ENCODE data around the gene ZFYVE9. TPM values are rescaled to one million over a fixed set of nuclear protein-coding genes. Genes with fewer than 3 reads are reported as not detected.

Gene ZFYVE9
- total and polyA plus RNA-seq, 2 experiments from 2014 or later: 5.4 to 27.3 TPM

GRCh38 chr1:52191395-52191965 lies 49.6 kb downstream of the ZFYVE9 start (continued):
- TF ChIP-seq ZNF331 (CRISPR knock-in tag; IDR thresholded peaks at IDR 0.05; ENCODE audit: low read depth) (no peak), NANOG (IDR thresholded peaks at IDR 0.05; ENCODE audit: borderline replicate concordance) (no peak), EZH2phosphoT487 (IDR thresholded peaks at IDR 0.05; ENCODE audit: unreplicated experiment) (no peak), CREB1 (CRISPR knock-in tag; IDR thresholded peaks at IDR 0.05; ENCODE audit: low read depth) (no peak), REST (IDR thresholded peaks at IDR 0.05; ENCODE audit: unreplicated experiment) (no peak), JUNB (IDR thresholded peaks at IDR 0.05; ENCODE audit: unreplicated experiment) (no peak)

GRCh38 chr1:52192024-52192423 lies 50.1 kb downstream of the ZFYVE9 start:
- Histone ChIP-seq H3F3A (replicated peaks; ENCODE audit: low read depth) (no peaks in the 10 kb centered on the region), H3K4me3 (no peak overlapping the region), H3K79me2 (replicated peaks; ENCODE audit: insufficient read depth) (peaks cover 3% of the 10 kb centered on the region), H3K9me2 (ENCODE audit: insufficient read depth) (no peaks in the 10 kb centered on the region), H3K4me2 (no peak overlapping the region), H3K4me1 (ENCODE audit: insufficient read depth) (no peaks in the 10 kb centered on the region), H3K27me3 (ENCODE audit: insufficient read depth) (no peaks in the 10 kb centered on the region), H3K36me3 (ENCODE audit: insufficient read depth) (no peaks in the 10 kb centered on the region), H3K27ac (ENCODE audit: low read depth) (no peak overlapping the region), H2AFZ (no peak overlapping the region), H4K20me1 (replicated peaks; ENCODE audit: insufficient read depth) (peaks cover 12% of the 10 kb centered on the region; the same call in 1 of the 2 replicates)
- Mint-ChIP-seq H3K4me1 (no peaks in the 10 kb centered on the region), H3K9me3 (no peaks in the 10 kb centered on the region), H3K27ac (no peak overlapping the region), H3K4me3 (no peak overlapping the region), H3K36me3 (ENCODE audit: low read depth) (no peaks in the 10 kb centered on the region), H3K27me3 (ENCODE audit: insufficient read depth, low read depth, poor library complexity) (no peaks in the 10 kb centered on the region)
- DNase-seq (ENCODE audit: low spot score): no peak
- no peak for ATAC-seq
- TF ChIP-seq ZNF114 (CRISPR knock-in tag; IDR thresholded peaks at IDR 0.05) (no peak), ZNF331 (CRISPR knock-in tag; IDR thresholded peaks at IDR 0.05; ENCODE audit: low read depth) (no peak), CREB1 (CRISPR knock-in tag; IDR thresholded peaks at IDR 0.05; ENCODE audit: low read depth) (no peak), EZH2 (IDR thresholded peaks at IDR 0.05; ENCODE audit: low read depth, unreplicated experiment) (no peak), NANOG (IDR thresholded peaks at IDR 0.05; ENCODE audit: borderline replicate concordance) (no peak), POLR2AphosphoS5 (IDR thresholded peaks at IDR 0.05; ENCODE audit: low read depth) (no peak), ZNF462 (CRISPR knock-in tag; IDR thresholded peaks at IDR 0.05) (no peak), CTCF (conservative IDR thresholded peaks at IDR 0.05; ENCODE audit: low read depth in 2 of 2) (no peak), JUNB (IDR thresholded peaks at IDR 0.05; ENCODE audit: unreplicated experiment) (no peak)

All from GM23338 (cell line).